ENCODE measurements around the gene GPSM3.
A peak's percentile ranks its signal among the peaks of the same experiment; 100 is the strongest.
"Not testable (repeated sequence)": the region's sequence is repeated elsewhere in the genome, so short reads cannot be mapped to it uniquely, and the experiment has no call there.

The GPSM3 gene

DNA sequence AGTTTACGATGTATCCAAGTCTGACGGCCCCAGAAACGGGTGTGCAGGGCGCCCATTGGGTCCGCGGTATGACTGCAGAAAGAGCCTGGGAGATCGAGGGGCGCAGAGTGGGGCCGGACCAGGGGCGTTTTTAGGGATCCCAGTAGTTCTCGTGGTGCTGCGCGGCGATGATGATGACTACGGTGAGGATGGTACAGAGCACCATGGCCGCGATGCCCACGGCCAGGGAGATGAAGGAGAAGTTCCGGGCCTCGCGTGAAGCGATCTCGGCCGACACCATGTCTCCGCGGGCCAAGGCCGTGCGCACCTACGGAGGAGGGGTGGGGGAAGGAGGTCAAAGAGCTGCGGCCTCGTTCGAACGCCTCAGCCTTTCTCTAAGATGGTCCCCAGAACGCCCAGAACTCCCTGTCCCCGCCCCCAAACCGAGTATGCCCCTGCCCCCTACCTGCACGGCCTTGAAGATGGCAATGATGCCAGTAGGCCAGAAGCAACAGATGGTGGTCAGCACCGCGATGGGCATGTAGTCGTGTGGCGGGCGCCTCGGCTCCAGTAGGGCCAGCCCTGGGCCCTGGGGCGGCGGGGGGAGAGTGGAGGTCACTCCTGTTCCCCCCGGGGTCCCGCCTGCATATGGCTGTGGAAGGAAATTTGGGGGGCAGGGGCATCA is 43.2 kb downstream of the GPSM3 start:
- H3K27me3 ChIP-seq (replicated peaks) = no peaks in the 10 kb centered on the region
- peak overlapping the region; percentile 24 for H3K4me3 ChIP-seq (ENCODE audit: low read depth, low read length)

GRCh38 chr6:32148289-32149091 is 44.0 kb downstream of the GPSM3 start:
- Histone ChIP-seq H3K27me3 (replicated peaks) (no peaks in the 10 kb centered on the region), H3K27ac (no peak overlapping the region), H3K4me3 (ENCODE audit: low read depth, low read length) (peak overlapping the region; percentile 35), H3K36me3 (replicated peaks) (no peaks in the 10 kb centered on the region)
- TF ChIP-seq, protein P1, sequence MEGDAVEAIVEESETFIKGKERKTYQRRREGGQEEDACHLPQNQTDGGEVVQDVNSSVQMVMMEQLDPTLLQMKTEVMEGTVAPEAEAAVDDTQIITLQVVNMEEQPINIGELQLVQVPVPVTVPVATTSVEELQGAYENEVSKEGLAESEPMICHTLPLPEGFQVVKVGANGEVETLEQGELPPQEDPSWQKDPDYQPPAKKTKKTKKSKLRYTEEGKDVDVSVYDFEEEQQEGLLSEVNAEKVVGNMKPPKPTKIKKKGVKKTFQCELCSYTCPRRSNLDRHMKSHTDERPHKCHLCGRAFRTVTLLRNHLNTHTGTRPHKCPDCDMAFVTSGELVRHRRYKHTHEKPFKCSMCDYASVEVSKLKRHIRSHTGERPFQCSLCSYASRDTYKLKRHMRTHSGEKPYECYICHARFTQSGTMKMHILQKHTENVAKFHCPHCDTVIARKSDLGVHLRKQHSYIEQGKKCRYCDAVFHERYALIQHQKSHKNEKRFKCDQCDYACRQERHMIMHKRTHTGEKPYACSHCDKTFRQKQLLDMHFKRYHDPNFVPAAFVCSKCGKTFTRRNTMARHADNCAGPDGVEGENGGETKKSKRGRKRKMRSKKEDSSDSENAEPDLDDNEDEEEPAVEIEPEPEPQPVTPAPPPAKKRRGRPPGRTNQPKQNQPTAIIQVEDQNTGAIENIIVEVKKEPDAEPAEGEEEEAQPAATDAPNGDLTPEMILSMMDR (IDR thresholded peaks at IDR 0.05; ENCODE audit: low read depth, low read length, missing control alignments) = peak; percentile 39
- in situ Hi-C loops (cut with HindIII; ENCODE audit: low pct_ligation_motif_present, low sequenced_read_pairs) = no loop called here
- DNase-seq = peak; percentile 33

More for the DNA sequence above, 43.2 kb downstream of the GPSM3 start:
- Histone ChIP-seq H3K27ac (no peak overlapping the region), H3K36me3 (replicated peaks) (no peaks in the 10 kb centered on the region)
- TF ChIP-seq, protein P1 (IDR thresholded peaks at IDR 0.05; ENCODE audit: low read depth, low read length, missing control alignments) = no peak
- in situ Hi-C loops (cut with HindIII; ENCODE audit: low pct_ligation_motif_present, low sequenced_read_pairs) = no loop called here
- DNase-seq = no peak

DNA sequence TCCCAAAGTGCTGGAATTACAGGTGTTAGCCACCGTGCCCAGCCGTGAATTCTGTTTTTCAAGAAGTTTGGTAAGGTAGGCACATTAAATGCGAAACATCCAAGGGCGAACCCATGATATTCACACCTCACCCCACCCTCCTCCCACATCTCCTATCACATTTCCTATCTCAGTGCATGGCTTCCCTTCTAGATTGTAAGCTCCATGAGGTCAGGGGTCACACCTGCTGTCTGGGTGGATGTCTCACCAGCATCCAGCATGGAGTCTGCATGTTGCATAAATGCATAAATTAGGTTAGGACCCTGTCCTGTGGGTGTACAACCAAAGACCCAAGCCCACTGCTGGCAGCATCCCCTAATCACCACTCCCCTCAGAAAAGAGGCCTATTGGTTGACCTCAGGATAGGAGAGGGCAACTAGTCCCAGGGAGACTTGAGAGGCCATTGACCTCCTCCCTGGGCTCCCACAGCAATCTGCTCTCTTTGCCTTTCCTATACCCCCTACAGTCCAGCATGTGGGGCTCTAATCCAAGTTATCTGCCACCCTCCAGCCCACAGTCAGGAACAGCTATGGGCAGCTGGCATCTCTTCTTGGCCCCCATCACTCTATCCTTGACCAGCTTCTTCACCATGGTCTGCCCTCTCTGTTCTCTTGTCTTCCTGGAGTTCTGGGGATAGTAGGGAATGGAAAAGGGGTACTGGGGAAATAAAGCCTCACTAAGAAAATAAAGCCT is 44.9 kb downstream of the GPSM3 start:
- no peak overlapping the region for H3K27ac ChIP-seq
- TF ChIP-seq, protein P1 (IDR thresholded peaks at IDR 0.05; ENCODE audit: low read depth, low read length, missing control alignments) = no peak
- in situ Hi-C loops (cut with HindIII; ENCODE audit: low pct_ligation_motif_present, low sequenced_read_pairs) = no loop called here
- no peaks in the 10 kb centered on the region for H3K27me3 ChIP-seq (replicated peaks)
- H3K4me3 ChIP-seq (ENCODE audit: low read depth, low read length) = no peak overlapping the region
- DNase-seq = no peak
- no peaks in the 10 kb centered on the region for H3K36me3 ChIP-seq (replicated peaks)

- TF ChIP-seq, protein P1 (IDR thresholded peaks at IDR 0.05; ENCODE audit: low read depth, low read length, missing control alignments) = no peak
- no peak overlapping the region for H3K27ac ChIP-seq
- H3K36me3 ChIP-seq (replicated peaks) = no peaks in the 10 kb centered on the region
- in situ Hi-C loops (cut with HindIII; ENCODE audit: low pct_ligation_motif_present, low sequenced_read_pairs) = no loop called here
- no peak overlapping the region for H3K4me3 ChIP-seq (ENCODE audit: low read depth, low read length)
- H3K27me3 ChIP-seq (replicated peaks) = no peaks in the 10 kb centered on the region
- no peak for DNase-seq
Measured at GRCh38 chr6:32146687-32147086, 45.8 kb downstream of the GPSM3 start.

GRCh38 chr6:32146287-32146686 is 46.2 kb downstream of the GPSM3 start:
- in situ Hi-C loops (cut with HindIII; ENCODE audit: low pct_ligation_motif_present, low sequenced_read_pairs) = no loop called here
- H3K36me3 ChIP-seq (replicated peaks) = no peaks in the 10 kb centered on the region
- H3K4me3 ChIP-seq (ENCODE audit: low read depth, low read length) = no peak overlapping the region
- no peaks in the 10 kb centered on the region for H3K27me3 ChIP-seq (replicated peaks)
- TF ChIP-seq, protein P1 (IDR thresholded peaks at IDR 0.05; ENCODE audit: low read depth, low read length, missing control alignments) = no peak
- DNase-seq = no peak
- no peak overlapping the region for H3K27ac ChIP-seq

GRCh38 chr6:32144238-32144637 is 48.2 kb downstream of the GPSM3 start:
- H3K27ac ChIP-seq; DNase-seq; H3K27me3 ChIP-seq (replicated peaks); H3K36me3 ChIP-seq (replicated peaks); in situ Hi-C loops (cut with HindIII; ENCODE audit: low pct_ligation_motif_present, low sequenced_read_pairs); H3K4me3 ChIP-seq (ENCODE audit: low read depth, low read length): not testable (repeated sequence)

Measured in brain microvascular endothelial cell (primary cell).